ENCODE measurements around the gene MAGI1. TPM values are rescaled to one million over a fixed set of nuclear protein-coding genes. Genes with fewer than 3 reads are reported as not detected.

MAGI1 gene
- total RNA-seq, 2 donors from 2014 or later: 38.6 to 45.1 TPM

GRCh38 chr3:65817553-65818126 lies 221.1 kb downstream of the MAGI1 start:
- H3K27ac ChIP-seq (ENCODE audit: low read depth, low read length): no peak overlapping the region
- H3K4me1 Mint-ChIP-seq: peaks cover 23% of the 10 kb centered on the region

DNA sequence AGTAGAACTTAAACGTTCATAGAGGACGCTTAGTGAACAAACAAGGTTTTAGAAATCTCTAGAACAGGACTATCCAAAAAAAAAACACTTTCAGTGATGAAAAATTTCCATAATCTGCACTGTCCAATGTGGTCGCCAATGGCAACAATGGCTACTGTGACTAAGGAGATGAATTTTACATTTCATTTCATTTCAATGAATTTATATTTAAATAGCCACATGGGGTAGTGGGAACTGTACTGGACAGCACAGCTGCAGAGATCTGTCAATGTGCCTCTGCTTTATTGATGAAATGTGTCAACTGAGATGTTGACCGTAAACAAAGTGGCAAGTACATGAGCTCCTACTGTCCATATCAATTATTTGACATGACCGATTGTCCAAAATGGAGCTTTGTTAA lies 222.5 kb downstream of the MAGI1 start:
- H3K4me1 Mint-ChIP-seq: peaks cover 33% of the 10 kb centered on the region
- no peak for DNase-seq
- no peaks in the 10 kb centered on the region for H3K36me3 Mint-ChIP-seq (ENCODE audit: low read depth)
- Histone ChIP-seq H3K9ac (ENCODE audit: extremely low read depth, low read length, poor library complexity, severe bottlenecking) (no peak overlapping the region), H3K9me3 (ENCODE audit: control insufficient read depth, low read length) (no peaks in the 10 kb centered on the region), H3K27ac (ENCODE audit: low read depth, low read length) (no peak overlapping the region), H3K4me3 (ENCODE audit: low read length) (no peak overlapping the region), H3K27me3 (ENCODE audit: control insufficient read depth, insufficient read depth, low read length, poor library complexity, severe bottlenecking) (no peaks in the 10 kb centered on the region), H3K36me3 (ENCODE audit: control insufficient read depth, insufficient read depth, low read length) (no peaks in the 10 kb centered on the region), H3K4me1 (ENCODE audit: control insufficient read depth, insufficient read depth, low read length) (peaks cover 8% of the 10 kb centered on the region)
- H3K4me3 Mint-ChIP-seq: no peak overlapping the region
- H3K9me3 Mint-ChIP-seq: no peaks in the 10 kb centered on the region
- H3K27me3 Mint-ChIP-seq (ENCODE audit: insufficient read depth): peaks cover 6% of the 10 kb centered on the region
- 89 to 96% methylated on average over 4 to 5 of the region's 5 CpGs for WGBS, 2 experiments (ENCODE audit: insufficient coverage in 1 of 2, insufficient read length in 1 of 2)
- TF ChIP-seq, protein P1, sequence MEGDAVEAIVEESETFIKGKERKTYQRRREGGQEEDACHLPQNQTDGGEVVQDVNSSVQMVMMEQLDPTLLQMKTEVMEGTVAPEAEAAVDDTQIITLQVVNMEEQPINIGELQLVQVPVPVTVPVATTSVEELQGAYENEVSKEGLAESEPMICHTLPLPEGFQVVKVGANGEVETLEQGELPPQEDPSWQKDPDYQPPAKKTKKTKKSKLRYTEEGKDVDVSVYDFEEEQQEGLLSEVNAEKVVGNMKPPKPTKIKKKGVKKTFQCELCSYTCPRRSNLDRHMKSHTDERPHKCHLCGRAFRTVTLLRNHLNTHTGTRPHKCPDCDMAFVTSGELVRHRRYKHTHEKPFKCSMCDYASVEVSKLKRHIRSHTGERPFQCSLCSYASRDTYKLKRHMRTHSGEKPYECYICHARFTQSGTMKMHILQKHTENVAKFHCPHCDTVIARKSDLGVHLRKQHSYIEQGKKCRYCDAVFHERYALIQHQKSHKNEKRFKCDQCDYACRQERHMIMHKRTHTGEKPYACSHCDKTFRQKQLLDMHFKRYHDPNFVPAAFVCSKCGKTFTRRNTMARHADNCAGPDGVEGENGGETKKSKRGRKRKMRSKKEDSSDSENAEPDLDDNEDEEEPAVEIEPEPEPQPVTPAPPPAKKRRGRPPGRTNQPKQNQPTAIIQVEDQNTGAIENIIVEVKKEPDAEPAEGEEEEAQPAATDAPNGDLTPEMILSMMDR (conservative IDR thresholded peaks at IDR 0.05): no peak
- H3K27ac Mint-ChIP-seq: no peak overlapping the region

More at GRCh38 chr3:65817553-65818126, 221.1 kb downstream of the MAGI1 start:
- Histone ChIP-seq H3K9ac (ENCODE audit: extremely low read depth, low read length, poor library complexity, severe bottlenecking) (no peak overlapping the region), H3K27me3 (ENCODE audit: control insufficient read depth, insufficient read depth, low read length, poor library complexity, severe bottlenecking) (no peaks in the 10 kb centered on the region), H3K4me3 (ENCODE audit: low read length) (no peak overlapping the region), H3K9me3 (ENCODE audit: control insufficient read depth, low read length) (peaks cover 1% of the 10 kb centered on the region), H3K4me1 (ENCODE audit: control insufficient read depth, insufficient read depth, low read length) (peaks cover 6% of the 10 kb centered on the region), H3K36me3 (ENCODE audit: control insufficient read depth, insufficient read depth, low read length) (no peaks in the 10 kb centered on the region)
- Mint-ChIP-seq H3K4me3 (no peak overlapping the region), H3K27me3 (ENCODE audit: insufficient read depth) (peaks cover 11% of the 10 kb centered on the region), H3K27ac (no peak overlapping the region), H3K9me3 (peaks cover 6% of the 10 kb centered on the region), H3K36me3 (ENCODE audit: low read depth) (peaks cover 5% of the 10 kb centered on the region)
- no peak for DNase-seq
- 86 to 97% methylated on average over 2 to 3 of the region's 3 CpGs for WGBS, 2 experiments (ENCODE audit: insufficient coverage in 1 of 2, insufficient read length in 1 of 2)
- TF ChIP-seq, protein P1 (conservative IDR thresholded peaks at IDR 0.05): no peak

DNA sequence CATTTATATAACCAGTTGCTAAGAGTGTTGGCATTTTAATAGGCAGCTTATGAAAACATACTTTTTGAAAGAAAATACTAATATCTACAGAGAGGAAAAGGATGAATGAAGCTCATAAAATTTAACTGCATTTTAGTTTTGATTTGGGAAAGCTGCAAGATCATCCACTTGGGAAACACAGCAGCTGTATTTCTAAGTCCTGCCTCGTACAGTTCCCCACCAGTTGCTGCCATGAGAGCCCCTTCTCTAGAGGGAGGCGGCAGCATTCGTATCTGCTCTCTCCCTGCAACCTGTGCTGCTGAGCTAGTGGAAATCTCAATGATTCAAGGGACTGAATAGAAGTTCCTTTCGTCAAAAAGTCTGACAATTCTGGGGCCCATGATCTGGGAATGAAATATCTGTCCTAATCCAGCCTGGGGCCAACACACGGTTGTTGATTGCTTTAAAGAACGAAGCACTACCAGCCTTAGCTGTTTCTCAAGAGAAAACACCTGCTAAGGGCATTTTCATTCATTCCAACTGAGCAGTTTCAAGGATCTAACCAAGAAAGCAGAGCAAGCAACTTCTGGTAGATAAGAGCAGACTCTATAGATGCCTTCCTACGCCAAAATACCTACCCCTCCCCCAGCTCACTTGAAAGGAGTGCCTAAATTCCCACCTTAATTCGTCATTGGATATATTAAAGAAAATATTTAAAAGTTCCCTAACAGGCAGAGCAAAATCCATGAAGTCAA lies 223.7 kb downstream of the MAGI1 start:
- WGBS, 2 experiments (ENCODE audit: insufficient coverage in 1 of 2, insufficient read length in 1 of 2): 74% methylated on average over 6 to 7 of the region's 8 CpGs
- Mint-ChIP-seq H3K4me3 (no peak overlapping the region), H3K27me3 (ENCODE audit: insufficient read depth) (no peaks in the 10 kb centered on the region), H3K9me3 (no peaks in the 10 kb centered on the region), H3K36me3 (ENCODE audit: low read depth) (no peaks in the 10 kb centered on the region), H3K4me1 (peaks cover 34% of the 10 kb centered on the region), H3K27ac (no peak overlapping the region)
- no peak for DNase-seq
- TF ChIP-seq, protein P1 (conservative IDR thresholded peaks at IDR 0.05): no peak
- no peaks in the 10 kb centered on the region for H3K9me3 ChIP-seq (ENCODE audit: control insufficient read depth, low read length)
- H3K4me3 ChIP-seq (ENCODE audit: low read length): no peak overlapping the region
- no peaks in the 10 kb centered on the region for H3K36me3 ChIP-seq (ENCODE audit: control insufficient read depth, insufficient read depth, low read length)
- peaks cover 9% of the 10 kb centered on the region for H3K4me1 ChIP-seq (ENCODE audit: control insufficient read depth, insufficient read depth, low read length)
- no peak overlapping the region for H3K9ac ChIP-seq (ENCODE audit: extremely low read depth, low read length, poor library complexity, severe bottlenecking)
- no peak overlapping the region for H3K27ac ChIP-seq (ENCODE audit: low read depth, low read length)
- H3K27me3 ChIP-seq (ENCODE audit: control insufficient read depth, insufficient read depth, low read length, poor library complexity, severe bottlenecking): no peaks in the 10 kb centered on the region
